Mammary epithelial cell (primary cell): ENCODE data around the gene USP17L21.
"Not testable (repeated sequence)": the region's sequence is repeated elsewhere in the genome, so short reads cannot be mapped to it uniquely, and the experiment has no call there.

Experiments
- EZH2 ChIP-seq: IDR thresholded peaks from 2 replicates; pipeline ENCODE4 v1.6.1; 2012; ENCODE audit warnings: low read length, inconsistent platforms, borderline replicate concordance
- TF ChIP-seq, protein P1 (sequence below), 2 donors: IDR thresholded peaks in 1 of 2; conservative IDR thresholded peaks in 1 of 2; 2 replicates each; pipeline ENCODE4 v1.5.1; 2011 to 2012; ENCODE audit warnings: inconsistent platforms in 2 of 2, low read length in 2 of 2, mild to moderate bottlenecking in 2 of 2, control low read depth in 1 of 2, low read depth in 1 of 2; ENCODE audit not compliant: insufficient read depth in 1 of 2; ENCODE audit errors: extremely low read depth in 1 of 2

DNA sequence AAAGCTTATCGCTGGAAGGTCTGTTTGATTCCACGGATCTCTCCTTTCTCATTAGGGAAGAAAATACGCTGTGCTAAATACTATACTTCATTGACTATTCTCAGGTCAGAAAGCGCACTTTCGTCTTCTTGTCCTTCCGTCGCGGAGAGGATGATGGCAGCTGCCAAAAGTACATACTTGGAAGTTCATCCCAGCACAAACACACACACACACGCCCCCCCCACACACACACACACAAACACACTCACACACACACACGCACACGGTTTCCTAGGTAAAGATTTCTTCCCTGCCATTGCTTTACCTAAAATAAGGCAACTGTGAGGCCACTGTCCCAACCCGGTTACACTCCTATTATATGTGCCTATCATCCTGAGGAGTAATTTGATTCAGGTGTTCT, 24.2 kb upstream of the USP17L21 start:
- TF ChIP-seq, protein P1, sequence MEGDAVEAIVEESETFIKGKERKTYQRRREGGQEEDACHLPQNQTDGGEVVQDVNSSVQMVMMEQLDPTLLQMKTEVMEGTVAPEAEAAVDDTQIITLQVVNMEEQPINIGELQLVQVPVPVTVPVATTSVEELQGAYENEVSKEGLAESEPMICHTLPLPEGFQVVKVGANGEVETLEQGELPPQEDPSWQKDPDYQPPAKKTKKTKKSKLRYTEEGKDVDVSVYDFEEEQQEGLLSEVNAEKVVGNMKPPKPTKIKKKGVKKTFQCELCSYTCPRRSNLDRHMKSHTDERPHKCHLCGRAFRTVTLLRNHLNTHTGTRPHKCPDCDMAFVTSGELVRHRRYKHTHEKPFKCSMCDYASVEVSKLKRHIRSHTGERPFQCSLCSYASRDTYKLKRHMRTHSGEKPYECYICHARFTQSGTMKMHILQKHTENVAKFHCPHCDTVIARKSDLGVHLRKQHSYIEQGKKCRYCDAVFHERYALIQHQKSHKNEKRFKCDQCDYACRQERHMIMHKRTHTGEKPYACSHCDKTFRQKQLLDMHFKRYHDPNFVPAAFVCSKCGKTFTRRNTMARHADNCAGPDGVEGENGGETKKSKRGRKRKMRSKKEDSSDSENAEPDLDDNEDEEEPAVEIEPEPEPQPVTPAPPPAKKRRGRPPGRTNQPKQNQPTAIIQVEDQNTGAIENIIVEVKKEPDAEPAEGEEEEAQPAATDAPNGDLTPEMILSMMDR (conservative IDR thresholded peaks at IDR 0.05 in 1 of 2, IDR thresholded peaks at IDR 0.05 in 1 of 2; ENCODE audit: extremely low read depth in 1 of 2, insufficient read depth in 1 of 2, low read depth in 1 of 2, low read length in 2 of 2) = not testable (repeated sequence)
- not testable (repeated sequence) for TF ChIP-seq EZH2
